PC-9 (cell line): ENCODE data around the gene TSEN34. TPM values are rescaled to one million over a fixed set of nuclear protein-coding genes. Genes with fewer than 3 reads are reported as not detected.

Experiments used
- BruUV-seq: library from RNA; stranded (reverse); fragments of 400-500 nt; replicated peaks from 2 replicates; lab custom pipeline; 2021; lab: Mats Ljungman, UMichigan
- CTCF ChIA-PET: fragments of 300-600 bp; sonication (Branson Sonifier 250); formaldehyde crosslinking; loops from one replicate; lab custom pipeline; 2022; ENCODE audit warnings: antibody characterized with exemption; lab: Charles Lee
- POLR2A ChIA-PET: fragments of 300-600 bp; sonication (Branson Sonifier 250); formaldehyde crosslinking; loops from one replicate; lab custom pipeline; 2022; ENCODE audit warnings: antibody characterized with exemption; ENCODE audit not compliant: unreplicated experiment; lab: Charles Lee
- DNase-seq, 2 experiments: peaks; one replicate each; pipeline versions ENCODE4 v3.0.0 to v3.0.0-alpha.2; 2015 to 2022; ENCODE audit warnings: mixed read lengths in 1 of 2
- H2AFZ ChIP-seq: fragments of 200-600 bp; sonication (generic); 2 replicates; pipeline ENCODE4 v1.8.1; 2017; ENCODE audit warnings: antibody characterized with exemption
- H3F3A ChIP-seq: fragments of 200-600 bp; sonication (generic); 2 replicates; pipeline ENCODE4 v1.8.1; 2017; ENCODE audit warnings: antibody characterized with exemption, mild to moderate bottlenecking, low read depth; ENCODE audit not compliant: insufficient read depth
- H3K27ac ChIP-seq: fragments of 200-600 bp; sonication (generic); 2 replicates; pipeline ENCODE4 v1.6.1; 2016; ENCODE audit warnings: mixed run types
- H3K27me3 ChIP-seq: fragments of 200-600 bp; sonication (generic); 2 replicates; pipeline ENCODE4 v1.6.1; 2016; ENCODE audit warnings: low read depth, mixed run types; ENCODE audit not compliant: insufficient read depth
- H3K36me3 ChIP-seq: fragments of 200-600 bp; sonication (generic); 2 replicates; pipeline ENCODE4 v1.6.1; 2016; ENCODE audit warnings: low read depth, mixed run types
- H3K4me1 ChIP-seq: fragments of 200-600 bp; sonication (generic); replicated peaks from 2 replicates; pipeline ENCODE4 v1.6.1; 2016; ENCODE audit warnings: mixed run types; ENCODE audit not compliant: insufficient read depth
- H3K4me2 ChIP-seq: fragments of 200-600 bp; sonication (generic); 2 replicates; pipeline ENCODE4 v1.6.1; 2017; ENCODE audit warnings: mixed run types
- H3K4me3 ChIP-seq: fragments of 200-600 bp; sonication (generic); 2 replicates; pipeline ENCODE4 v1.6.1; 2016; ENCODE audit warnings: mixed run types
- H3K79me2 ChIP-seq: fragments of 200-600 bp; sonication (generic); 2 replicates; pipeline ENCODE4 v1.6.1; 2017; ENCODE audit warnings: low read depth, mixed run types
- H3K9me2 ChIP-seq: fragments of 200-600 bp; sonication (generic); 2 replicates; pipeline ENCODE4 v1.8.1; 2017; ENCODE audit warnings: mild to moderate bottlenecking; ENCODE audit not compliant: insufficient read depth
- H3K9me3 ChIP-seq: fragments of 200-600 bp; sonication (generic); 2 replicates; pipeline ENCODE4 v1.8.1; 2016; ENCODE audit warnings: low read depth; ENCODE audit not compliant: insufficient read depth
- H4K20me1 ChIP-seq: fragments of 200-600 bp; sonication (generic); 2 replicates; pipeline ENCODE4 v1.8.1; 2017; ENCODE audit not compliant: insufficient read depth
- EZH2 ChIP-seq: fragments of 200-600 bp; sonication (generic); IDR thresholded peaks from 2 replicates; pipeline ENCODE4 v1.8.0; 2017; ENCODE audit warnings: antibody characterized with exemption, low read depth
- intact Hi-C: fragments of 100-400 bp; cut with micrococcal nuclease; formaldehyde crosslinking; loops from one replicate; pipeline ENCODE4 v1.10.0; 2022; ENCODE audit not compliant: unreplicated experiment
- total RNA-seq: library from RNA; stranded (reverse); gene quantifications from 2 replicates; pipeline ENCODE4 v1.2.3, GENCODE V29; 2021
- TF ChIP-seq, protein P1 (sequence below): fragments of 200-600 bp; sonication (generic); conservative IDR thresholded peaks from 2 replicates; pipeline ENCODE4 v1.6.1; 2017; ENCODE audit warnings: mixed run types, antibody characterized with exemption, mild to moderate bottlenecking, moderate library complexity

The TSEN34 gene
- total RNA-seq, 1 experiment from 2014 or later: 134 TPM

DNA sequence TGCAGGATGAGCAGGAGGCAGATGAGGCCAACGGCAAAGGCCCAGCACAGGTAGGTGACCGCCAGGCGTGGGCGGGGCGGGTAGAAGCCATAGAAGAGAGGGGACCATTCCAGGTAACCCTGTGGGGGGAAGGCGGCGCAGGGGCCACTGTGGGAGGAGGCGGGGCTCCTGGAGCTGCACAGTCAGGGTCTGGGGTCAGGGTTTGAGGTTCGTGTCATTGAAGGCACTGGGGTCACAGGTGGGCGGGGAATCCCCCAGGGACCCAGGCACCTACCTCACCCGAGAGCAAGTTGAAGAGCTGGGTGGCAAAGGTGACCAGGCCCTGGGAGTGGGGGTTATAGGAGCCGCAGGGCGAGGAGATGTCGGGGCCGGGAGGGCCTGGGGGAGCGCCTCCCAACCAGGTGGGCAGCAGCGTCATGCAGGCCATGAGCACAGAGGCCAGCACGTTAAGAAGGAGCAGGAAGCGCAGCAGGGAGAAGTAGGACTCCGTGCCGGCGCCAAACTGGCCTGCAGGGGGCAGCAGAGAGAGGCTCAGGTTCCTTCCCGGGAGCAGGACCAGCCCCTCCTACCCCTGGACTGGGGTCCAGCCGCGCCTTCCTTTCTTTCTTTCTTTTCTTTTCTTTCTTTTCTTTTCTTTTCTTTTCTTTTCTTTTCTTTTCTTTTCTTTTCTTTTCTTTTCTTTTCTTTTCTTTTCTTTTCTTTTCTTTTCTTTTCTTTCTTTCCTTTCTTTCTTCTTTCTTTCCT is 22.8 kb upstream of the TSEN34 start:
- TF ChIP-seq, protein P1, sequence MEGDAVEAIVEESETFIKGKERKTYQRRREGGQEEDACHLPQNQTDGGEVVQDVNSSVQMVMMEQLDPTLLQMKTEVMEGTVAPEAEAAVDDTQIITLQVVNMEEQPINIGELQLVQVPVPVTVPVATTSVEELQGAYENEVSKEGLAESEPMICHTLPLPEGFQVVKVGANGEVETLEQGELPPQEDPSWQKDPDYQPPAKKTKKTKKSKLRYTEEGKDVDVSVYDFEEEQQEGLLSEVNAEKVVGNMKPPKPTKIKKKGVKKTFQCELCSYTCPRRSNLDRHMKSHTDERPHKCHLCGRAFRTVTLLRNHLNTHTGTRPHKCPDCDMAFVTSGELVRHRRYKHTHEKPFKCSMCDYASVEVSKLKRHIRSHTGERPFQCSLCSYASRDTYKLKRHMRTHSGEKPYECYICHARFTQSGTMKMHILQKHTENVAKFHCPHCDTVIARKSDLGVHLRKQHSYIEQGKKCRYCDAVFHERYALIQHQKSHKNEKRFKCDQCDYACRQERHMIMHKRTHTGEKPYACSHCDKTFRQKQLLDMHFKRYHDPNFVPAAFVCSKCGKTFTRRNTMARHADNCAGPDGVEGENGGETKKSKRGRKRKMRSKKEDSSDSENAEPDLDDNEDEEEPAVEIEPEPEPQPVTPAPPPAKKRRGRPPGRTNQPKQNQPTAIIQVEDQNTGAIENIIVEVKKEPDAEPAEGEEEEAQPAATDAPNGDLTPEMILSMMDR: peak; percentile 83
- TF ChIP-seq EZH2: no peak
- ChIA-PET CTCF (interaction anchor here (1.0 kb wide), 1 partner anchor 18 kb away, joined by 5 read pairs; no protein-coding TSS in a partner anchor), POLR2A (interaction anchor here (0.6 kb wide), 1 partner anchor 31 kb away, joined by 8 read pairs; no protein-coding TSS in a partner anchor)
- intact Hi-C loops: loop anchor here (10.0 kb wide), 1 partner anchor 296 kb away; the partner anchor contains the start of gene LENG9
- H3K27me3 ChIP-seq: no peaks in the 10 kb centered on the region
- peaks cover 9% of the 10 kb centered on the region; the same call in 1 of the 2 replicates for H3K4me1 ChIP-seq
- peak; percentile 69 to 91 for DNase-seq
- no TSS peak for BruUV-seq
- peaks cover 6% of the 10 kb centered on the region for H3K79me2 ChIP-seq
- H4K20me1 ChIP-seq: peaks cover 20% of the 10 kb centered on the region
- no peaks in the 10 kb centered on the region for H3K36me3 ChIP-seq
- peaks cover 35% of the 10 kb centered on the region; the same call in 1 of the 2 replicates for H3F3A ChIP-seq
- no peak overlapping the region for H2AFZ ChIP-seq
- H3K9me2 ChIP-seq: no peaks in the 10 kb centered on the region
- H3K27ac ChIP-seq: no peak overlapping the region
- H3K4me2 ChIP-seq: peak overlapping the region; percentile 45; the same call in 1 of the 2 replicates
- no peaks in the 10 kb centered on the region for H3K9me3 ChIP-seq
- H3K4me3 ChIP-seq: no peak overlapping the region

DNA sequence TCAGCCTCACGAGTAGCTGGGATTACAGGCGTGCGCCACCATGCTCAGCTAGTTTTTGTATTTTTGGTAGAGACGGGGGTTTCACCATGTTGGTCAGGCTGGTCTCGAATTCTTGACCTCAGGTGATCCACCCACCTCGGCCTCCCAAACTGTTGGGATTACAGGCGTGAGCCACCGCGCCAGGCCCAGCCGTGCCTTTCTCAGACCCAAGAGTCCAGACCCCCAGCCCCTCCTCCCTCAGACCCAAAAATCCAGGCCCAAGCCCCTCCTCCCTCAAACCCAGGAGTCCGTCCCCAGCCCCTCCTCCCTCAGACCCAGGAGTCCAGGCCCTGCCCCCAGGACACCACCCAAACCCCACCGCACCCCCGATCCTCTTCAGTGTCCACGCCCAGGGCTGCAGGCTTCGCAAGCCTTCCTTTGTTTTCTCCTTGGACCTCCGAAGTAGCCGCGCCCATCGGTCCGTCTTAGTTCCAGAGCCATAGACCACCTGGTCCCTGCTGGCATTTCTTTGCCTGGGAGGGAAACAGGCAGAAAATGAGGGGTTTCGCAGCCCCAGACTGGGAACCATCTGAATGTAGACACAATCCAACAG is 21.9 kb upstream of the TSEN34 start:
- Histone ChIP-seq H3K4me3 (no peak overlapping the region), H3K9me2 (no peaks in the 10 kb centered on the region), H4K20me1 (peaks cover 20% of the 10 kb centered on the region), H3K4me1 (peaks cover 14% of the 10 kb centered on the region; the same call in 1 of the 2 replicates), H3F3A (peaks cover 43% of the 10 kb centered on the region; the same call in 1 of the 2 replicates), H3K27me3 (no peaks in the 10 kb centered on the region), H2AFZ (no peak overlapping the region), H3K79me2 (peaks cover 6% of the 10 kb centered on the region), H3K9me3 (no peaks in the 10 kb centered on the region), H3K4me2 (no peak overlapping the region), H3K27ac (no peak overlapping the region), H3K36me3 (no peaks in the 10 kb centered on the region)
- ChIA-PET CTCF (interaction anchor here (0.7 to 1.0 kb wide), 2 partner anchors 11 to 19 kb away, joined by 3 to 5 read pairs; no protein-coding TSS in a partner anchor), POLR2A (interaction anchor here (0.6 kb wide), 1 partner anchor 1477 kb away, joined by 12 read pairs; no protein-coding TSS in a partner anchor)
- TF ChIP-seq EZH2: no peak
- TF ChIP-seq, protein P1: no peak
- intact Hi-C loops: loop anchor here (10.0 kb wide), 1 partner anchor 296 kb away; the partner anchor contains the start of gene LENG9
- BruUV-seq: no TSS peak
- no peak for DNase-seq
